Erythroblast (primary cell): ENCODE results near the gene BIRC3.

ENCODE experiments used
- GATA1 ChIP-seq: IDR thresholded peaks from 2 replicates; pipeline ENCODE4 v1.6.1; 2011; ENCODE audit warnings: low read depth, mild to moderate bottlenecking, control low read depth, low read length, moderate library complexity
- POLR2A ChIP-seq: IDR thresholded peaks from 2 replicates; pipeline ENCODE4 v1.6.1; 2011; ENCODE audit warnings: mild to moderate bottlenecking, low read length

DNA sequence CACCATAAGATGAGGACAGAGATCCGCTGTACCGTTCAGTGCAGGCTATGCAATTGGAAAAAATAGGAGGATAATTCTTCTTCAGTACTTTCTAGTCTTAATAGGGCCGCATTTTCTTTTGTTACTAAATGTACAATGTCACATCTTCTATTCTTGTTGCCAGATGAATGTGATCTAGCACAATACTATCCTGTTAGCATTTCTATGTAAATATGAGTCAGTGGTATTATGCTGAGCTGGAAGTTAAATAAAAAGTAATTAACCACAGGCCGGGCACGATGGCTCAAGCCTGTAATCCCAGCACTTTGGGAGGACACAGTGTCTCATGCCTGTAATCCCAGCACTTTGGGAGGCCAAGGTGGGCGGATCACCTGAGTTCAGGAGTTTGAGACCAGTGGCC is 24.4 kb upstream of the BIRC3 start:
- TF ChIP-seq POLR2A (no peak), GATA1 (no peak)
